Ecto neural progenitor cell (in vitro differentiated cells): ENCODE results near the gene ANKRD28.

ENCODE experiments used
- DNase-seq: peaks from one replicate; pipeline ENCODE4 v3.0.0-alpha.2; 2018; ENCODE audit warnings: low spot score

ANKRD28 gene

DNA sequence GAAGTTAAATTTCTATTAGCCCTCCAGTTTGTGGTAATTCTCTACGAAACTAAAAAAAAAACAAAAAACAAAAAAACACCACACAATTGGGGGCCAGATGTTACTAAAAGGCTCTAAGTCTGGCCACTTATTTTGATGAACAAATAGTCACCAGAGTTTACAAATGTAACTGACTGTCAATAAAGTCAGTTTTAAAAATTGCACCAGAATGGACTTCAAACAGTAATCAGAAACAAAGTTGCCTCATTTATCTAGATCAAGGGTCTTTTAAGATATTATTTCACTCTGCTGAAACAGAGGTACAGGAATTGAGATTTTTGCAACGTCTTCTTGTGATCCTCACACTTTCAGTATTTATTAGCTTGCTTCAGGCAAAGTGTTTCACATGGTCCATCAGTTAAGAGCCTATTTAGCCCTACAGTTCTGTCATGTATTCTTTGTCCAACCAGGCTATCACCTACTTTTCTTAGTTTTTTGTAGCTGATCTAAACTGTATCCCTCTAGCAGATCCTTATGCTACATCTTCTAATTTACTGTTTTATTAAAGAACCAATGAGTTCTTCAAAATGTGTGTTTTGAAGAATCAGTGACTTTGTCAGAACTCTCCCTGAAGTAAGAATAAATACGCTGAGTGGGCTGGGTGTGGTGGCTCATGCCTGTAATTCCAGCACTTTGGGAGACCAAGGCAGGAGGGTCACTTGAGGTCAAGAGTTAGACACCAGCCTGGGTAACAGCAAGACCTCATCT, 74.7 kb downstream of the ANKRD28 start:
- no peak for DNase-seq

DNA sequence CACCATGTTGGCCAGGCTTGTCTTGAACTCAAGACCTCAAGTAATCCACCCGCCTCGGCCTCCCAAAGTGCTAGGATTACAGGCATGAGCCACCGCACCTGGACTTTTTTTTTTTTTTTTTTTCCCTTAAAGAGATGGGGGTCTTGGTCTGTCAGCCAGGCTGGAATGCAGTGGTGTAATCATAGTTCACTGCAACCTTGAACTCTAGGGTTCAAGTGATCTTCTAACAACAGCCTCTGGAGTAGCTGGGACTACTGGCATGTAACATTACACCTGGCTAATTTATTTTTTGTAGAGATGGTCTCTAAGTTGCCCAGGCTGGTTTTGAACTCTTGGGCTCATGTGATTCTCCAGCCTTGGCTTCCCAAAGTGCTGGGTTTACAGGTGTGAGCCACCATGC, 81.6 kb downstream of the ANKRD28 start:
- DNase-seq = no peak

DNA sequence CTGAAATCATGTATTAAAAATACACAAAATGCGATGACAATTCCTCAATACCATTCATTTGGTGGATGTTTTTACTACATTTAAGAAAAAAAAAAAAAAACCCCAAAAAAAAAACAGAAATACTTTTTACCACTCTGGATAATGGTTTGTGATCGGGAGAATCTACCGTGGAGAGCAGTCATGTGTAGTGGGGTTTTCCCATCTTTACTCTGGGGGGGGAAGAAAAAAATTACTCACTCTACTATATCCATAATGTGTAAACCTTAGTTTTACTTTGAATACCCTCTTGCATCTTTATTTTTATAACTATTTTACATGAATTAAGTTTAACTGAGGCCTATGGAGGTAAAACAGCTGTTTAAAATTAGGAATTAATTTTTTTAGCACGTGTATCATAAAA, 83.3 kb downstream of the ANKRD28 start:
- no peak for DNase-seq

DNA sequence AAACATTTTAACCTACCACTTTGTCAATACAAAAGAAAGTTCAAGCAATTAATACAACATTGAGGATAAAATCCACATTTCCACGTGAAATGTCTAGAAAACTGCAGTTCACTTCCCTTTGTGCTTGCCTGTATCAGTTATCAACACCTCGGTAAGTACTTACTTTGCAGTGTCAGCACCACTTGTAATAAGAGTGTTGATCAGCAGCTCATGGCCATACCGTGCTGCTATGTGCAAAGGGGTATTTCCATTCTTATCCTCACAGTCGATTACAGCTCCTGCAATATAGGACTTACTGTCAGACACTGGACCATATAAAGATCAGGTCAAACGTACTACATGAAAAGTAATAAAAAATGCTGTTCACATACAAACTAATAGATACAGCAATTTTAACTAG, 84.4 kb downstream of the ANKRD28 start:
- DNase-seq = no peak

DNA sequence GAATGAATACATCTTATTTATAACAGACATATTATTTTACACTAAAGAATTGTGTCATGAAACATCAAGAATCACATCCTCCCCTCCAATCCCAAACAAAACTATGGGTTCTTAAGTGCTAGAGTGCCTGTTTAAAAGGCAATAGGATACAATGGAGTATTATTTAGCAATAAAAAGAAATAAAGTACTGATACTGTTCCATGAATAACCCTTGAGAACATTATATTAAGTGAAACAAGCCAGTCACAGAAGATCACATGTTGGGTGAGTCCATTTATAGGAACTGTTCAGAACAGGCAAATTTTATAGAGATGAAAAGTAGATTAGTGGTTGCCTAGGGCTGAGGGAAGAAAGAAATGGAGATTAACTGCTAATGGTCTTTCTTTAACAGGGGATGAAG, 86.5 kb downstream of the ANKRD28 start:
- no peak for DNase-seq

DNA sequence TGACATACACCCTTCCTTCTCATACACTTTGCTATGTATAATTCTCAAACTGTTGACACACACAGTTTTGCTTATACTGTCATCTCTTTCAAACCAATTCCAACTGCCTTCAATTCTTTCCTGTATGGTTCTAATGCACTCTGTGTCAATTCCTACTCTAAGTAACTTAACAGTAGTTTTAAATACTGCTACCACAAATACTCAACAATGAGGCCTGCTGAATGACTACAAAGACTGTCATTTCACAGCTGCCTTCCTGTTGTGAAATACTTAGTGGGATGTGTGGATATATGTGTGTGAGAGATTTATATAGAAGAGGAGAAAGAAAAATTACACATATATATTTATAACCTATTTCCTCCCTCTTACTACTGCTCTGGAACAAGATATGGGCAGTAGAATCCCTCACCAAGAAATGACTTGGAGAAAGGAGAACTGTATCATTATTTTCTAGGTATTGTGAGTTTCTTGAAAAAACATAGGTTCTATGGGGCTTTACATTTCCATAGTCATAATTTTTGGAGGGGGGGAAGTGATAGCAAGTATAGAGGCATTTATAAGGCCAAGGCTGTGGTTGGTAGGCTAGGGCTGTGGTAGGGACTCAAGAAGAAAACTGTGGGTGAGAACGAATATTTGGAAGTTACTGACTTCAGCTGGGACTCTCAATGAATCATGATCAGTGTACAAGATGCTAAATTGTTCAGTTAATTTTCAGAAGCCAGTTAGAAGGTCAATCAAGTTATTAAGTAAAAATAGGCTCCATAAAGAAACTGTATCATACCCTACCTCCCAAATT, 88.7 kb downstream of the ANKRD28 start:
- no peak for DNase-seq

DNA sequence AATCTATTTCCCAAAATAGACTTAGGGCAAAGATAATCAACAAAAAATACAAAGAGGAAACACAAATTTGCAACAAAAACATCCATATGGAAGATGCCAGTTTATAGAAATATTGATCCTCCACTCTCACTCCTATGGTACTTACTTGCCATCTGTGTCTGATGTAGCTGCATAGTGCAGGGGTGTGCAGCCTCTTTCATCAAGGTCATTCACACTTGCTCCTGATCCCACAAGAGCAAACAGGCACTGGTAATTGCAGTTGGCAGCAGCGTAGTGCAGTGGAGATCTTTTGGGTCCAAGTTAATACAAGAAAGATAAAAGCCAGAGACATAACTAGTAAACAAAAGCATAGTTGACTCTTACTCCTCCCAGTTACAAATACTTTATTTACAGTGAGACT, 90.0 kb downstream of the ANKRD28 start:
- no peak for DNase-seq

GRCh38 chr3:15703346-15703745, 94.4 kb downstream of the ANKRD28 start:
- no peak for DNase-seq

- DNase-seq = no peak
Measured at GRCh38 chr3:15694628-15695027, 103.2 kb downstream of the ANKRD28 start.

DNA sequence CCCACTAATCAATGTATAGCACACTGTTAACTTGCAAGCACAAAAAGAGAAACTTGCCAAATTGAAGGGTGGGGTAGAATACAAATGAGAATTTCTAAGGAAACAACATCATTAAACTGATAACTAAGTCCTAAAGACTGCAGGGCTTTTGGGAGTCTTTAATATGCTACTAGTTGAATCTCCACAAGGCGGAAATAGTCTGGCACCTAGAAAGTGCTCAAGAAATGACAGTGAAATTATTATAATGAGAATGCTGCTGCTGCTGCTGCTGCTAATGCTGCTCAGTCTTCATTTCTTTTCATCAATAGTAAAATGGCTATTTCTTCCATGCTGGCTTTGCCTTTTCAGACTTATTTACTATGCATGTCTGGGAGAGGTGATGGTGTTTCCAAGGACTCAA, 104.4 kb downstream of the ANKRD28 start:
- no peak for DNase-seq

DNA sequence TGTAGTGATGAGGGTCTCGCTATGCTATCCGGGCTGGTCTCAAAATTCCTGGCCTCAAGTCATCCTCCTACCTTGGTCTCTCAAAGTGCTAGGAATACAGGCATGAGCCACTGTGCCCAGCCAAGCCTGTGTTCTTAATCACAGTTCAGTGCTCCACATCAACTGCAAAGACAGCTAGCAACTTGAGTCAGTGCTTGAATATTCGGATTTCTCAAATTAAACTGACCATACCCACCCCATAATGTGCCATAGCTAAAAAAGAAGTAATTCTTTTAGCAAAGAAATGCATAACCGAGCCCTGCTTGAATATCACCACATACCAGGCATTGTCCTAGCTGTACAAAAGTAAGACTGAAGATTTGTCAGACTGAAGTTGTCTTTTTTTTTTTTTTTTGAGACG, 107.0 kb downstream of the ANKRD28 start:
- no peak for DNase-seq

DNA sequence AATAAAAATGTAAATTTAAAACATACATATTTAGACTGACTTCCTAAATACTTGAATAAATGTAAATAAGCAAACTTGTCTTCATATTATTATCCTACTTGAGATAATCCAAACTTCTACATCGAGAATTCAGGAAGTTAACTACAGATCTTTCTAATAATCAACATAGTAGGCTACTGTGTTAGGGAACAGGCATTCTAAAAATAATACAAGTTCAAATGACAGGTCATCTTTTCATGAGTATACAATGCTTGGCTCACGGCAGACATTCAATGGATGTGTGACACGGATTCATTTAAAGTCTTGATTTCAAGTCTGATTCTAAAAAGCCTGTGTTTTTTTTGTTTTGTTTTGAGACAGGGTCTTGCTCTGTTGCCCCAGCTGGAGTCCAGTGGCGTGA, 107.5 kb downstream of the ANKRD28 start:
- DNase-seq = no peak

- DNase-seq = no peak
Measured at GRCh38 chr3:15685927-15686326, 111.9 kb downstream of the ANKRD28 start.

DNA sequence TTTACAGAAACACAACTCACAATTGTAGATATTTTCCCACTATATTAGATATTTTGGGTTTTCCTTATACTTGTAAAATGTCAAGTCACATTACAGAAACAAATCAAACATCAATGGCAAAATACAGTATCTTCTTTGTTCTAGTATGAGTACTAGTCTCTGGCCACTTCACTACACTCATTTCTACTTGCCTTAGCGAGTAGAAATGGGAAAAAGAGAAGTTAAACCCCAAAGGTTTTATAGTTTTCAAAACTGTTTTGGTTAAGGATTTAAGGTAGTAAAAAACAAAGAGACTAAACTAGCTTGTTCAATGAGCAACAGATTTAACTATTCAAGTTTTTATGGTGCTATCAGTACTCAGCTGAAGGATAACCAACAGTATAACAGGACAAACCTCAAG, 114.5 kb downstream of the ANKRD28 start:
- DNase-seq = no peak

DNA sequence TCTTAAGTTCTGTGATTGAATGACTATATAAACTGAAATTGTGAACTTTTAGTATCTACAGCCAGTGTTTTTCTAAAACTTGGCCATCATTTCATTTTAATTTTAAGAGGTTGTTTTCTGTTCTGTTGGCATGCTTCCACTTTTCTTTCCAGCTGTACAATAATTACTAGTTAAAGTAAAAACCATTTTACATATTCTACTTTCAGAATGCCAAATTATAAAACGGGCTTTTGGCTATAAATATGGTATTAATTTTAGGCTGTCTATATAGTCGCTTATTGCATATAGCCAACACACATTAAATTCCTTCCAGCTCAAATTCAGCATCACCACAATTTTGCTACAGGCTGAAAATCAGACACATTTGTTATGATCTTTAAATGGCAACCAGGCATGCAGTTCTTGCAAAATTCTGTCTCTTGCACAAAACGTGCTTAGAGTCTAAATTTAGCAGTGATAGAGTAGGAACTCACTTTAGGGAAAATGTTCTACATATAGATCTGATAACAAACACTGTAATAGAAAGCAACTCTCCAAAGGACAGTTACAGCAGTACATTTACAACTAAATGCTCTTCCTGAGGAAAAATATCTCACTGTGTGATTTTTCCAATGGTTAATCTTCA, 115.1 kb downstream of the ANKRD28 start:
- no peak for DNase-seq

DNA sequence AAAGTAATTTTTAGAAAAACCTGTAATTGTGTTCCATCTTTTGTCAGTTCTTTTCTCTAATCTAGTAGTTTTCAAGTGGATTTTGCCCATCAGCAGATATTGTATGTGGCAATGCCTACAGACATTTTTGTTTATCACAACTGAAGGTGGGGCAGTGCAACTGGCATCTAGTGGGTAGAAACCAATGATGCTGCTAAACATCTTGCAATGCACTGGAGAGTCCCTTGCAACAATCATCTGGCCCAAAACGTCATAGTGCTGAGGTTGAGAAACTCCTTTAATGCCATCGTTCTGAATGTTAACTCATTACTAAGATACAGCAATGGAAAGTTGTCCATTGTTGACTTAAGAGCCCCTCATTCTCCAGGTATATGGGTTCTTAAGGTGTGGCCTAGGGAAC, 116.1 kb downstream of the ANKRD28 start:
- no peak for DNase-seq

DNA sequence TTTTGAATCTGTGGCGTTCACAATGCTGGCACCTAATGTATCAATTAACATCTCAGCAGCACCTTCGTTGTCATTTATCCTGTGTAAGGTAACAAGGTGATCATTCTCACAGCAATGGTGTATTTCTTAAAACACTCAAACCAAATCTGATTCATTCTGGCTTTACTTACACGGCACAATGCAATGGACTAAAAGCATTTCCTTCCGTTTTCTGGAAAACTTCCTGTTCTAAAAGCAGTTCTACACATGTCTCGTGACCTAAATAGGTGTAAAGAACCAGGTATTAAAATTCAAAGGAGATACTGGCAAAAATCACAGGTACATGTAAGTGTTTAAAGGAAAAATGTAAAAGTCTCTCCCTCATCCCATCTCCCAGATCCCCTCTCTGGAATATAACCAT, 118.5 kb downstream of the ANKRD28 start:
- DNase-seq = no peak

DNA sequence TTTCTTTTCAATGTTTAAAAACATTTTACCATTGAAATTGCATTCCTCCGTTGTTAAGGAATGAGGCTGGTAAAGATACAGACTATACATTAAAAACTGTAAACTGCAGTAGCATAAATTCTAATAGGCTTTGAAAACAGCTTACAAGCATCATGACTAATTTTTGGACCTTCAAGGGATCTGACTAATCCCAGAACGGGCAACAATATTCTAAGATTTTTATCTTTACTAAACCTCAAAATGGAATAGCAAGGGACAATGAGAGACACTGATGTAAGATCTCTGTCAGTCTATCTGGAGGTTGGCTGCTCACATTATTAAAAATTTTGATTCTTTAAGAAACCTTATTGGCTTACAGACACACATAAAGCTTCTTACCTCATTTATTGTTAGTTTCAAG, 121.5 kb downstream of the ANKRD28 start:
- no peak for DNase-seq

DNA sequence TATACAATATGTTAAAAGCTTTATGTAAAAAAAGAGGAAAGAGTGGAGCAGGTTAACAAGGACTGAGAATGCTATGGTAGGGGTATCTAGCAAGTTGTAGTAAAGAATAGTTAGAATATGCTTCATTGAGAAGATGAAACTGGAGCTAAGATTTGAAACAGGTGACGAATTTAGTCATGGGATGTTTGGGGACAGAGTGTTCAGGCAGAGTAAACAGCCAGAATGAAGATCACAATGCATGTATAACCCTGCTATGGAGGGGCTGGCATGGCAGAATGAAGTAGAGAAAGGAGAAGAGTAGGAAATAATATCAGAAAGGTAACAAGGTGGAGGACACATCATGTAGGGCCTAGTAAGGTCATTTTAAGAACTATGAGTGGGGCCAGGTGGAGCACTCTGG, 124.2 kb downstream of the ANKRD28 start:
- no peak for DNase-seq

- DNase-seq = no peak
Measured at GRCh38 chr3:15667484-15667883, 130.3 kb downstream of the ANKRD28 start.

GRCh38 chr3:15666277-15666676, 131.5 kb downstream of the ANKRD28 start:
- no peak for DNase-seq

DNA sequence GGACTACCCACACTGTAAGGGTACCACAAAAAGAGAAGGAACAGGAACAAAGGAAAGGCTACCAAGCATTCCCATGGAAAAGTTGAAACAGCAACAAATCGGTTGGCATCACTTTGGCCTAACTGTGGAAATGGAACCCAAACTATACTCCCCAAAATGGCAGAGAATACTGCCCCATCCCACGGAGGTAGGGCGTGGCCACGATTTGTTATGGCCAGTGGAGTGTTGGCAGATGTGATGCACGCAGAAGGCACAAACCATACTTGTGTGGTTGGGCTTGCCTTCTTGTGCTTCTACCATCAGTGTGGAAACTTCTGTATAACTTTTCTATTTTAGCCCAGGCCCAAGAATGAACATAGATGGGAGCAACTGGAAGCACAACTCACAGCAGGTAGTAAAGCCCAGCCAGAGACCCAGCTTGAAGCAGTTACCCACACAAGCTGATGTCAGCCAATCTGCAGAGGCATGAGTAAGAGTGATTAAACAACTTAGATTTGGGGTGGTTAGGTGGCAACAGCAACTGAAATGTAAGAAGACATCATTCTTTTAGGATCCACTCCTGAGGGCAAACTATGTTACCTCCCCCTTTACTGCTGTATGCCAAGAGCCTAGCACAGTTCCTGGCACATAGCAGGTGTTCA, 132.1 kb downstream of the ANKRD28 start:
- no peak for DNase-seq

GRCh38 chr3:15664144-15664543, 133.6 kb downstream of the ANKRD28 start:
- DNase-seq = no peak
